Measurements from ENCODE around the gene ZNF584. TPM values are rescaled to one million over a fixed set of nuclear protein-coding genes. Genes with fewer than 3 reads are reported as not detected.
A peak's percentile ranks its signal among the peaks of the same experiment; 100 is the strongest.

The ZNF584 gene
- polyA plus RNA-seq (2013, experiment 1 of 2): 3.8 TPM
- 5.7 TPM for polyA plus RNA-seq (2013, experiment 2 of 2)

DNA sequence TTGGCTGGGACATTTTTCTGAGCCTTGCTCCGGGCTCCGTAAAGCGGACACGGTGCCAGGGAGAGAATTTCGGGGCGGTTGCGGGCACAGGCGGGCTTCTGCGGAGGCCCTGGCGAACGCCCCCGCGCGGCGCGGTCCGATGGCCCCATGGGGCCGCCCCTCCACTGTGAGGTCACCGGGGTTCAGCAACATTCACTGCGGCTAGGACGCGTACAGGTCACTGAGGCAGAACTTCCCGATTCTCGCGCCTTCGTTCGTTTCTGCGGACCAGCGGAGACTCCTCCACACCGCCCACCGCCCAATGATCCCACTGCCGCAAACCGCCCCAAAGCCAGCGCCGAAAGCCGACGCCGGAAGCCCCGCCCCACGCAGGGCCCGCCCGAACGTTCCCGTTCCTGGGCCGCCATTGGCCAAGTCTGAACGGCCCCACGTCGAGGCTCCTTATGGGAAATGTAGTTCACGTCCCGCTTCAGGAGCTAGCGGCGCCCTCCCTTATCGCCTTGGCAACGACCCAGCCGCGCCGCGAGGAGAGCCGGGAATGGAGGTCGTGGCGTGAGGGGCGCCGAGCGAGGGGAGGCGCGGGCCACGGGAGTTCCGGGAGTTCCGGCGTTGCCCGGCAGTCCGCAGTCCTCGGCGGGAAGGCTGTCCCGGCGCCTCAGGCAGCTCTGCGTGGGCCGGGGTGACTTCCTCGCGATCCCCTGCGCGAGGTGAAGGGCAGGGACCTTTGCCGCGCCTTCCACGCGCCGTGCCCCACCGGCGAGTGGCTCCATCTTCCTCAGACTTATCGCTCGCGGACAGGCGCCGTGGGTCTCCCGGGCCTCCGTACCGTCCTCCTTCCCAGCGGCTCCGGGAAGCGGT lies at the start of gene ZNF584:
Gene ZNF584 (plus strand): TSS at position 498 of the 858 bp plus-strand sequence. CDS start 499 bp downstream, outside the sequence.
- Histone ChIP-seq H3K4me3 (ENCODE audit: low read length) (peak within 1 kb of the TSS; percentile 67), H3K27me3 (ENCODE audit: insufficient read depth, low read length) (peaks cover 9% of the 10 kb centered on the region), H3K9me3 (ENCODE audit: insufficient read depth, low read depth, low read length) (no peaks in the 10 kb centered on the region), H3K27ac (ENCODE audit: low read depth, low read length) (peak within 1 kb of the TSS; percentile 57), H3K4me1 (ENCODE audit: insufficient read depth, low read length) (no peaks in the 10 kb centered on the region), H3K9ac (ENCODE audit: low read depth, low read length) (peak within 1 kb of the TSS; percentile 70), H3K36me3 (ENCODE audit: insufficient read depth, low read length) (no peaks in the 10 kb centered on the region)
- WGBS: under 1% methylated on average over 100 of the region's 100 CpGs

DNA sequence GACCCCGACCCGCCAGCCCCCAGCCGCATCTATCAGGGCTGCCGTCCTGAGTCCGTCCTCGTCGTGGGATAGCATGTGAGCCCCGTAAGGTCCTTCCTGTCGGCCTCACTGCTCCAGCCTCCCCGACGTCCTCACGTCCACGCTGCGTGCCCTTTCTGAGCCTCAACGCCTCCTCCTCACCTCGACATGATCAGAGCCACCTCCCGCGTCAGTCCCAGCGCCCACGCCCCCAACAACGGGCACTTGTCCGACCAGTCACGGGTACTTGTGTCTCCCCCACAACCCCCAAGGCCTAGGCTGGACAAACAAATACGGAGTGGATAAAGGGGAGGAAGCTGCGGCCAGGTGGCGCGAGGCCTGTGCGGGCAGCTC lies 46.6 kb upstream of the ZNF584 start:
- H3K4me3 ChIP-seq (ENCODE audit: low read length): peak overlapping the region; percentile 94
- no peaks in the 10 kb centered on the region for H3K36me3 ChIP-seq (ENCODE audit: insufficient read depth, low read length)
- WGBS: 2% methylated on average over 28 of the region's 28 CpGs
- peak overlapping the region; percentile 91 for H3K27ac ChIP-seq (ENCODE audit: low read depth, low read length)
- H3K9me3 ChIP-seq (ENCODE audit: insufficient read depth, low read depth, low read length): no peaks in the 10 kb centered on the region
- H3K27me3 ChIP-seq (ENCODE audit: insufficient read depth, low read length): no peaks in the 10 kb centered on the region
- H3K4me1 ChIP-seq (ENCODE audit: insufficient read depth, low read length): 0 out of 2 replicates have a peak, but pooled peaks cover 2% of the 10 kb centered on the region
- peak overlapping the region; percentile 98 for H3K9ac ChIP-seq (ENCODE audit: low read depth, low read length)

DNA sequence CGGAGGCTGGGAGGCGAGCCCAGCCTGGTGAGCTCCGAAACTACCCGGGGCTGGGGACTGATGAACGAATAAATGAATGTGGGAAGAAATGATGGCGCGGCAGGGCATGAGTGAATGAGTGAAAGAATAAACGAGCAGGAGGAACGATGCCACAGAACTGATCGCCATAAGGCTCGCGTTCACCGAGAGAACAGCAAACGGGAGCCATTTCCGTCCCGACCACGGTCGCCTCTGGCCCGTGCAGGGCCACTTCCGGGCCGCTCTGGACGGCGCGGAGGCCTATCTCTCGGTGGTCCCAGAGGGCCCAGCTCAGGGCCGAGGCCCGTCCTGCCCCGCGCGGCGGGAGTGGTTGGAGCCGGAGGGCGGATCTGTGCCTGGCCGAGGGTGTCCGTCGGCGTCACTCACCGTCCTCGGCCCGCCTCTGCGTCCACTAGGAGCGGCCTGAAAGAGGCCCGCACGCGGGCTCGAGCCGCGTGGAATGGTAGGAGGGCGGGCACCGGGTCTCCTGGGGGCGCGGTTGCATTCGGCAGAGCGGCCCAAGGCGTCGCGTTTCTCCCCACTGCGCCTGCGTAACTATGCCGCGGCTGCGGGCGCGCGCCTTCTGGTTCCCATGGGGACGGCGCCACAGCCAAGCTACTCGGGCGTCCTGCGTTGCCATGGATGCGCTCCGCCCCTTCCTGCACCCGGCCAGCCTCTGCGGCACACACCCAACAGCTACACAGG lies 46.0 kb upstream of the ZNF584 start, which contains the start of gene ZNF497:
Gene ZNF497 (minus strand): TSS at position 480 of the 723 bp plus-strand sequence. CDS start 5,116 bp downstream, outside the sequence.
- Histone ChIP-seq H3K4me3 (ENCODE audit: low read length) (peak within 1 kb of the TSS; percentile 94), H3K4me1 (ENCODE audit: insufficient read depth, low read length) (0 out of 2 replicates have a peak, but pooled peaks cover 2% of the 10 kb centered on the region), H3K27ac (ENCODE audit: low read depth, low read length) (peak within 1 kb of the TSS; percentile 91), H3K27me3 (ENCODE audit: insufficient read depth, low read length) (no peaks in the 10 kb centered on the region), H3K9ac (ENCODE audit: low read depth, low read length) (peak within 1 kb of the TSS; percentile 98), H3K9me3 (ENCODE audit: insufficient read depth, low read depth, low read length) (no peaks in the 10 kb centered on the region), H3K36me3 (ENCODE audit: insufficient read depth, low read length) (no peaks in the 10 kb centered on the region)
- WGBS: under 1% methylated on average over 74 of the region's 74 CpGs

DNA sequence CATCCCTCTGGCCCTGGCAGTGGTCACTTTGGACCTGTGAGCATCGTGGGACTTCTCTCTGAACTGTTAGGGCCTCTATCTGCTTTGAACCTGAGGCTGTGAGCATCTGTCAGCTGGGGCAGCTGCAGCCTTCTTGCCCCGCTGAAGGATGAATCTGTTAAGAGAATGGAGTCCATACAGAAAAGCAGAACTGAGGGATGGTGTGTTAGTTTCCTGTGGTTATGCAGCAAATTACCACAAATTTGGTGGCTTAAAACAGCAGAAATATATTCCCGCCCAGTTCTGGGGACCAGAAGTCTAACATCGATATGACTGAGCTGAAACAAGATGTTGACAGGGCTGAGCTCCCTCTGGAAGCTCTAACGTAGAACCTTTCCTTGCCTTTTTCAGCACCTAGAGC lies 44.3 kb upstream of the ZNF584 start:
- Histone ChIP-seq H3K9ac (ENCODE audit: low read depth, low read length) (no peak overlapping the region), H3K4me3 (ENCODE audit: low read length) (no peak overlapping the region), H3K4me1 (ENCODE audit: insufficient read depth, low read length) (0 out of 2 replicates have a peak, but pooled peaks cover 2% of the 10 kb centered on the region), H3K36me3 (ENCODE audit: insufficient read depth, low read length) (no peaks in the 10 kb centered on the region), H3K27me3 (ENCODE audit: insufficient read depth, low read length) (no peaks in the 10 kb centered on the region), H3K27ac (ENCODE audit: low read depth, low read length) (no peak overlapping the region), H3K9me3 (ENCODE audit: insufficient read depth, low read depth, low read length) (no peaks in the 10 kb centered on the region)
- 90% methylated on average over 5 of the region's 5 CpGs for WGBS

DNA sequence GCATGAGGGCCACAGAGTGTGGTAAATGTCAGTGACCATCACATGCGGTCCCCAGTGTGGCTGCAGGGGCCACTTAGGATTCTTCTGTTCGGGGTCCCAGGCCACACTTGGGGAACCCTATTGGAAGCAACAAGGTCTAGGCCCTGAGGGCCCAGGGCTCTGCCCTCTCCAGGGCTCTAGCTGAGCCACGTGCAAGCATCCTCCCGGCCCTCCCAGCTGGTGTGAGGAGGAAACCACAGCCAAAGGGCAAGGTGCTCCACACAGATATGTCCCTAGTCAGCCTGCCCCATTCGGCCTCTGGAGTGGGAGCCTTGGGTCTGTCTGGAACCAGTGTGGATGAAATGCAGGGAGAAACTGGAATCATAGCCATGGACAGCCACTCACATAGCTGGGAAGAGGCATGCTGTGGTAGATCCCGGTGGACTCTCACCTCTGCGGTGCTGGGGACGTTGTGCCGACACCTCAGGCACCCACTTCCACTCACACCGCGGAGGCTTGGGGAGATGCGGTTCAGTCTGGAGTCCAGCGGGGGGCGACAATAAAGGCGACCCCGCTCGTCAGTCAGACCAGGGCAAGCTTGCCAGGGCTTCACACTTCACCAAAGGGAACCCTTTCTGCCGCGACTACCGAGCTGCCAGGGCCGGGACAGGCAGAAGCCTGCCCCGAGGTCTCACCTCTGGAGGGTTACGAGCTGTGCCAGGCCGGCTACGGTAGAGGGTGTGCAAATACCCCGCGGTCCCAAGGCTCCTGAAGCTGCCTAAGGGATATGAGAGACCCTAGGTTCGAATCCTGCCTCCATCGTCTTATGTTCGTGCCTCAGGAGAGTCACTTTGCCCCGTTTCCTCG lies 41.6 kb upstream of the ZNF584 start:
- Histone ChIP-seq H3K27me3 (ENCODE audit: insufficient read depth, low read length) (no peaks in the 10 kb centered on the region), H3K27ac (ENCODE audit: low read depth, low read length) (no peak overlapping the region), H3K9ac (ENCODE audit: low read depth, low read length) (no peak overlapping the region), H3K9me3 (ENCODE audit: insufficient read depth, low read depth, low read length) (no peaks in the 10 kb centered on the region), H3K4me3 (ENCODE audit: low read length) (no peak overlapping the region), H3K36me3 (ENCODE audit: insufficient read depth, low read length) (no peaks in the 10 kb centered on the region), H3K4me1 (ENCODE audit: insufficient read depth, low read length) (no peaks in the 10 kb centered on the region)
- WGBS: 91% methylated on average over 32 of the region's 32 CpGs

DNA sequence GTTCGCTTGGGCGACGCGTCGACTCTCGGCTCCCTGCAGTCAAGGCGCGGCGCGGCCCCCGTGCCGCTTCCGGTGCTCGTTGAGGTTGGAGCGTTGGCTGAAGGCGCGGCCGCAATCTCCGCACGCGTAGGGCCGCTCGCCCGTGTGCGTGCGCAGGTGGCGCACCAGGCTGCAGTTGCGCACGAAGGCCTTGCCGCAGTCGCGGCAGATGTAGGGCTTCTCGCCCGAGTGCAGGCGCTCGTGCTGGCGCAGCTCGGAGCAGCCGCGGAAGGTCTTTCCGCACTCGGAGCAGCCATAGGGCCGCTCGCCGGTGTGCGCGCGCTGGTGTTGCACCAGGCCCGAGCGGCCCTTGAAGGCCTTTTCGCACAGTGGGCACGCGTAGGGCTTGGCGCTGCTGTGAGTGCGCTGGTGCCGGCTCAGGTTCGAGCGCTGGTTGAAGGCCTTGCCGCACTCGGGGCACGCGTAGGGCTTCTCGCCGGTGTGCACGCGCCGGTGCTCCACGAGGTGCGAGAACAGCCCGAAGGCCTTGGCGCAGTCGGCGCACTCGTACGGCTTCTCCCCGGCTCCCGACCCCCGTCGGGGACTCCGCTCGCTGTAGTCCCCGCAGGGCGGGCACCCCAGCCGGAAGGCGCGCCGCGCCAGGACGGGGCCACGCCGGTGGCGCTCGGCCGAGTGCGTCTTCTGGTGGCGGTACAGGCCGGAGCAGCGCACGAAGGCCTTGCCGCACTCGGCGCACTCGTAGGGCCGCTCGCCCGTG lies 40.6 kb upstream of the ZNF584 start:
- Histone ChIP-seq H3K9ac (ENCODE audit: low read depth, low read length) (no peak overlapping the region), H3K4me3 (ENCODE audit: low read length) (no peak overlapping the region), H3K27me3 (ENCODE audit: insufficient read depth, low read length) (no peaks in the 10 kb centered on the region), H3K4me1 (ENCODE audit: insufficient read depth, low read length) (no peaks in the 10 kb centered on the region), H3K36me3 (ENCODE audit: insufficient read depth, low read length) (no peaks in the 10 kb centered on the region), H3K27ac (ENCODE audit: low read depth, low read length) (no peak overlapping the region), H3K9me3 (ENCODE audit: insufficient read depth, low read depth, low read length) (no peaks in the 10 kb centered on the region)
- WGBS: 96% methylated on average over 106 of the region's 106 CpGs

DNA sequence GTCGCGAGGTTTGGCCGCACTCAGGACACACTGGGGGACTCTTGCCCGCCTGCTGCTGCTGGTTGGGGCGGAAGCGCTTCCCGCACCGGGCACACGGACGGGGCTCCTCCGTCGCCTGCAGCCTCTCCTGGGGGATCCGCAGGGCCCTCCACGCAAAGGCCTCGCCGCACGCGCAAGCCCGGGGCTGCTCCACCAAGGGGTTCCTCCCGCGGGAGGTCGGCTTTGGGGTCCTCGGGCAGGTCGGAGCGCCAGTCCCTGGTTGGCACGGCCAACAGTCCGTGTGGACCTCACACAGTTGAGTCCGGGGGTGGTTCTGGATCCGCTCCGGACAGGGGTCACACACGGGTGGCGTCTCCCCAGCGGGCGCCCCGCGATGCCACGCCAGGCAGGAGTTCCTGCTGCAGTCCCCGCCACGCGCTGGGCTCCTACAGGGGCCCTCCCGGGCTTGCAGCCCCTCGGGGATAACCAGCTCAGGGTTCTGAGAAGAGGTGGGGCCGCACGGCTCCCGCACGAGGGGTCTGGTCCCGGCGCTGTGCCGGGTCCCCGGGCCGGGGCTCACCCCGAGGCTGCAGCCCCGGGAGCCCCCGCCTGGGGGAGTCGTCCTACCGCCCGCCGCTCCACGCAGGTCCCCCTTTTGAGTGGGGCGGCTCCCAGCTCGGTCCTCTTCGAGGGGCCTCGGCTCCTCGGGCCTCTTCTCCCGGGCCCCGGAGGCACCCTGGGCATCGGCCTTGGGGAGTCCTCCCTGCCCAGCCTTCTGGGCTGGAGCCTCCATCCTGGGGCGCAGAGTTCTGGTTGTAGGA lies 39.7 kb upstream of the ZNF584 start:
- 96% methylated on average over 68 of the region's 68 CpGs for WGBS
- H3K9me3 ChIP-seq (ENCODE audit: insufficient read depth, low read depth, low read length): no peaks in the 10 kb centered on the region
- no peak overlapping the region for H3K4me3 ChIP-seq (ENCODE audit: low read length)
- H3K9ac ChIP-seq (ENCODE audit: low read depth, low read length): no peak overlapping the region
- H3K4me1 ChIP-seq (ENCODE audit: insufficient read depth, low read length): no peaks in the 10 kb centered on the region
- H3K27ac ChIP-seq (ENCODE audit: low read depth, low read length): no peak overlapping the region
- H3K27me3 ChIP-seq (ENCODE audit: insufficient read depth, low read length): no peaks in the 10 kb centered on the region
- no peaks in the 10 kb centered on the region for H3K36me3 ChIP-seq (ENCODE audit: insufficient read depth, low read length)

DNA sequence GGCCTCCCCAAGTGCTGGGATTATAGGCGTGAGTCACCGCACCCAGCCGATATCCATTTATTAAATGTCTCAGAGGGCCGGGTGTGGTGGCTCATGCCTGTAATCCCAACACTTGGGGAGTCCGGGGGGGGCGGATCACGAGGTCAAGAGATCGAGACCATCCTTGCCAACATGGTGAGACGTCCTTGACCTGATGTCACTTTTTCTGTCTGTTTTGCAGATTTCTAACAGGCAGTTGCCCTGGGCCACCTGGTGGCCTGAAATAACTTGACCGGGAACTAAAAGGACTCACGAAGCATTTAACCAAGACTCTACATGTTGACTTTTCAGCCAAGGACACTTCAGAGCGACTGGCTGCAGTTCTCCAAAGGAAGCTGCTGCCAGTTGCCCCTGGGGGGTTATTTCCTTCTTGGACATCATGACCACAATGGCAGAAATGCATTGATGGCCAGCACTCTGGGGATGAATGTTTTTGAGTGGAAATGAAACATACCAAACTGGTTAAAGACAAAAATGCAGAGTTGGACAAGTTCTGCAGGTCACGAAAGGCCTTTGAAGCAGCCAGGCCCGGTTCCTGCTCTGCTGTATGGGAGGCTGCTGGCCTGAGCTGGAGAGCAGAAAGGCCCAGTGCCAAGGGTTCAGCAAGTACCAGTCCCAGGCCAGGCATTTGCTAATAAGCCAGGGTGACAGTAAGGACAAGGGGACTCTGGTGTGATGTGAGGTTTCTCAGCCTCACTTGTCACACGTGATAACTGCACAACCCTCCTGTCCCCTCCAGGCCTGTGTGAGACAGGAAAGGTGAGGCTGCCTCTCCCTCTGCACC lies 35.9 kb upstream of the ZNF584 start:
- Histone ChIP-seq H3K36me3 (ENCODE audit: insufficient read depth, low read length) (no peaks in the 10 kb centered on the region), H3K4me1 (ENCODE audit: insufficient read depth, low read length) (no peaks in the 10 kb centered on the region), H3K27me3 (ENCODE audit: insufficient read depth, low read length) (no peaks in the 10 kb centered on the region), H3K4me3 (ENCODE audit: low read length) (no peak overlapping the region), H3K27ac (ENCODE audit: low read depth, low read length) (no peak overlapping the region), H3K9ac (ENCODE audit: low read depth, low read length) (no peak overlapping the region), H3K9me3 (ENCODE audit: insufficient read depth, low read depth, low read length) (no peaks in the 10 kb centered on the region)
- 79% methylated on average over 15 of the region's 15 CpGs for WGBS

DNA sequence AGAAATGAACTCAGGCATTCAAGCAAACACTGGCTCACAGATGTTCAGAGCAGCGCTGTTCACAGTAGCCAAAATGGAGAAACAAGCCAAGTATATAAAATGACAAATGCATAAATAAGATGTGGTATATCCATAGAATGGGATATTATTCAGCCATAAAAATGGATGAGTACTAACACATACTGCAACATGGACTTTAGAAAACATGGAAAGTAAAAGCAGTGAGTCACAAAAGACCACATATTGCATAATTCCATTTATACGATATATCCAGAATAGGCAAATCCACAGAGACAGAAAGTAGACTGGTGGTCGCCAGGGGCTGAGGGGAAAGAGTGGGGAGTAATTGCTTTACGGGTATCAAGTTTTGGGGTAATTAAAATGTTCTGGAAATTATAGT lies 34.2 kb upstream of the ZNF584 start:
- no peak overlapping the region for H3K27ac ChIP-seq (ENCODE audit: low read depth, low read length)
- no peak overlapping the region for H3K9ac ChIP-seq (ENCODE audit: low read depth, low read length)
- H3K9me3 ChIP-seq (ENCODE audit: insufficient read depth, low read depth, low read length): no peaks in the 10 kb centered on the region
- WGBS: 97% methylated on average over 4 of the region's 4 CpGs
- H3K4me3 ChIP-seq (ENCODE audit: low read length): no peak overlapping the region
- H3K4me1 ChIP-seq (ENCODE audit: insufficient read depth, low read length): no peaks in the 10 kb centered on the region
- no peaks in the 10 kb centered on the region for H3K36me3 ChIP-seq (ENCODE audit: insufficient read depth, low read length)
- no peaks in the 10 kb centered on the region for H3K27me3 ChIP-seq (ENCODE audit: insufficient read depth, low read length)

Measured in HUES64 (cell line).